B cell (primary cell): ENCODE results near the gene REEP6. TPM values are rescaled to one million over a fixed set of nuclear protein-coding genes. Genes with fewer than 3 reads are reported as not detected.

Experiments used
- ATAC-seq: fragments of 200-7000 bp; cut with Tn5 transposase; one replicate; pipeline ENCODE4 v1.10.0; 2021; ENCODE audit warnings: low read depth, mild to moderate bottlenecking, moderate number of reproducible peaks, moderate library complexity
- CTCF ChIA-PET: fragments of 350-600 bp; sonication (Branson Sonifier 250); formaldehyde crosslinking; loops from one replicate; lab custom pipeline; 2021; ENCODE audit warnings: antibody characterized with exemption, inconsistent platforms; lab: Charles Lee
- POLR2A ChIA-PET: fragments of 350-600 bp; sonication (Branson Sonifier 250); formaldehyde crosslinking; loops from one replicate; lab custom pipeline; 2021; ENCODE audit warnings: antibody characterized with exemption; lab: Charles Lee
- DNase-seq: peaks from one replicate; pipeline ENCODE4 v3.0.0; 2013
- H2AFZ ChIP-seq: 2 replicates; pipeline ENCODE4 v1.6.1; 2012; ENCODE audit warnings: mild to moderate bottlenecking, low read depth, low read length; ENCODE audit not compliant: insufficient read depth, poor library complexity, severe bottlenecking
- H3K27ac ChIP-seq, 2 donors: 1 replicate in 1 of 2; 2 replicates in 1 of 2; pipeline ENCODE4 v1.5.1; 2012 to 2013; ENCODE audit warnings: low read length in 2 of 2, mild to moderate bottlenecking in 2 of 2, moderate library complexity in 1 of 2
- H3K27me3 ChIP-seq, 4 experiments: fragments of 200-600 bp in 1 of 4; sonication (generic) in 1 of 4; replicated peaks in 1 of 4; 1 replicate in 2 of 4; 2 replicates in 2 of 4; pipeline versions ENCODE4 v1.6.1 to v1.7.0; 2013 to 2016; ENCODE audit warnings: low read length in 3 of 4, mild to moderate bottlenecking in 2 of 4, mixed read lengths in 1 of 4, moderate library complexity in 1 of 4; ENCODE audit not compliant: insufficient read depth in 4 of 4, control insufficient read depth in 3 of 4; ENCODE audit errors: control extremely low read depth in 1 of 4
- H3K36me3 ChIP-seq, 2 experiments: replicated peaks in 1 of 2; 1 replicate in 1 of 2; 2 replicates in 1 of 2; pipeline versions ENCODE4 v1.6.1 to v1.7.1; 2013; ENCODE audit warnings: low read length in 1 of 2; ENCODE audit not compliant: insufficient read depth in 2 of 2, control insufficient read depth in 1 of 2; ENCODE audit errors: control extremely low read depth in 1 of 2, extremely low read depth in 1 of 2
- H3K4me1 ChIP-seq, 2 donors: fragments of 200-600 bp in 1 of 2; sonication (generic) in 1 of 2; 1 replicate in 1 of 2; 2 replicates in 1 of 2; pipeline versions ENCODE4 v1.5.1 to v1.6.1; 2013 to 2017; ENCODE audit warnings: low read length in 2 of 2; ENCODE audit not compliant: control insufficient read depth in 2 of 2, insufficient read depth in 2 of 2
- H3K4me2 ChIP-seq: replicated peaks from 2 replicates; pipeline ENCODE3; 2012; ENCODE audit warnings: mild to moderate bottlenecking, low read depth, low read length; ENCODE audit not compliant: poor library complexity, severe bottlenecking
- H3K4me3 ChIP-seq, 5 experiments: fragments of 200-600 bp in 1 of 5; sonication (generic) in 1 of 5; 1 replicate in 3 of 5; 2 replicates in 2 of 5; pipeline versions ENCODE4 v1.5.1 to v1.7.0; 2011 to 2016; ENCODE audit warnings: low read length in 4 of 5, mild to moderate bottlenecking in 4 of 5, low read depth in 2 of 5, control low read depth in 1 of 5, moderate library complexity in 1 of 5; ENCODE audit not compliant: insufficient read depth in 1 of 5; ENCODE audit errors: control extremely low read depth in 1 of 5, extremely low read depth in 1 of 5
- H3K79me2 ChIP-seq: fragments of 200-600 bp; sonication (generic); one replicate; pipeline ENCODE4 v1.6.0; 2016; ENCODE audit warnings: low read length; ENCODE audit not compliant: control insufficient read depth, insufficient read depth
- H3K9ac ChIP-seq: fragments of 200-600 bp; sonication (generic); 2 replicates; pipeline ENCODE4 v1.6.1; 2017; ENCODE audit warnings: mild to moderate bottlenecking, low read length, moderate library complexity
- H3K9me3 ChIP-seq, 3 donors: one replicate each; pipeline versions ENCODE4 v1.6.1 to v1.7.1; 2013; ENCODE audit warnings: low read length in 2 of 3; ENCODE audit not compliant: control insufficient read depth in 2 of 3, insufficient read depth in 1 of 3; ENCODE audit errors: control extremely low read depth in 1 of 3
- H4K20me1 ChIP-seq: 2 replicates; pipeline ENCODE4 v1.6.0; 2012; ENCODE audit warnings: mild to moderate bottlenecking, low read length; ENCODE audit not compliant: insufficient read depth, control insufficient read depth, poor library complexity, severe bottlenecking
- H3K27ac Mint-ChIP-seq: one replicate; pipeline ENCODE4 v1.8.0; 2021; ENCODE audit warnings: mixed read lengths
- H3K27me3 Mint-ChIP-seq: one replicate; pipeline ENCODE4 v1.8.0; 2021; ENCODE audit warnings: mixed read lengths
- H3K4me1 Mint-ChIP-seq: one replicate; pipeline ENCODE4 v1.8.0; 2021; ENCODE audit warnings: mixed read lengths
- H3K4me3 Mint-ChIP-seq: one replicate; pipeline ENCODE4 v1.8.0; 2021; ENCODE audit warnings: mixed read lengths
- H3K9me3 Mint-ChIP-seq: one replicate; pipeline ENCODE4 v1.8.0; 2022; ENCODE audit warnings: mixed read lengths; ENCODE audit not compliant: insufficient read depth
- CTCF ChIP-seq: fragments of 200-600 bp; IDR thresholded peaks from one replicate; pipeline ENCODE4 v1.8.0; 2022; ENCODE audit warnings: antibody characterized with exemption, mild to moderate bottlenecking
- EZH2 ChIP-seq: IDR thresholded peaks from 2 replicates; pipeline ENCODE4 v1.6.1; 2012; ENCODE audit warnings: borderline replicate concordance, low read depth, mild to moderate bottlenecking, moderate library complexity, low read length; ENCODE audit not compliant: insufficient read depth, poor library complexity, severe bottlenecking
- WGBS: methylation state at CpG from one replicate; pipeline ENCODE4 v1.1.5; 2013; ENCODE audit warnings: missing lambda C conversion rate; ENCODE audit not compliant: insufficient coverage; 5-methylcytosine and 5-hydroxymethylcytosine counted together
- intact Hi-C: fragments of 100-400 bp; cut with micrococcal nuclease; formaldehyde crosslinking; loops from one replicate; pipeline ENCODE4 v1.10.0; 2022
- polyA plus RNA-seq: library from polyadenylated mRNA; depleted of rRNA; stranded (reverse); fragments of >200 nt; gene quantifications from 2 replicates; pipeline ENCODE4 v1.2.3, GENCODE V29; 2012
- total RNA-seq, 2 donors: library from RNA; stranded (reverse); fragments of 120-200 nt in 1 of 2; gene quantifications; 1 replicate in 1 of 2; 2 replicates in 1 of 2; pipeline versions ENCODE4 v1.2.3 to v1.2.4, GENCODE V29; 2013 to 2022

The REEP6 gene
- total and polyA plus RNA-seq, 2 donors (not counting 1 experiment from before 2014, with no cell fraction given) = 0.64 to 1.1 TPM

DNA sequence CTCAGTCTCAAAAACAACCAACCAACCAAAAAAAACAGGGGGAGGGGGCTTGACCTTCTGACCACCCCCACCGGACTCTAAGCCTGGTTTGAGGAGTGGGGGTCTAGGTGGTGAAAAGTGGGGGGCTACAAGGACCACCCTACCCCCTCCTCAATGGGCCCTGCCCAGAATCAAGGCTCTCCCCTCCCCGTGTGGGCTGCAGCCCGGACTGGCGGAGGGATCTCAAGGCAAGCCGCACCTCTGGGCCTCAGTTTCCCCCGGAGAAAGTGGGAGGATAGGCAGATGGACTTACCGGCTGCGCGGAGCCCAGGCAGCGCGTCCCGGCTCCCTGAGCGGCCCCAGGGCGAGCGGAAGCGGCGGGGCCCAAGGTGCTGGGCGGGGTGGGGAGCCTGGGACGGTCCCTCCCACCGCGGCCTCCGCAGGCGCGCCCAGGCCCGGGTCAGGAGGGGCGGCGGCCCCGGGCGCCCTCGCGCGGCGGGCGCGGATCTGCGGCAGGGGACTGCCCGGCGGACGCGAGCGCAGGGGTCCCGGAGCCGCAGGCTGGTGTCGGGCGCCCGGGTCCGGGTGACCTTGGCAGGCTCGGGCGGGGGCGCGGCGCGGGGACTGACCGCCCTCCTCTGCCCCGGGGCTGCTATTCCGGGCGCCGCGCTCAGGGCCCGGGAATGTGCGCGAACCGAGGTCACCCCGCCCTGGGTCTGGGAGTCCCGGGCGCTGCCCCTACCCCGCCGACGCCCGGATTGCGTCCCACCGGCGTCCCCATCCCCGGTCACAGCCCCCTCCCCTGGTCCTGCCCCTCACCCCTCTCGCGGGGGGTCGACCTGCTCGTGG is 21.9 kb downstream of the REEP6 start, which contains the start of gene ADAMTSL5:
Gene ADAMTSL5, minus strand, starts transcription at position 349 of the 828 bp plus-strand sequence. CDS start 2,076 bp downstream, outside the sequence.
- peaks cover 41% of the 10 kb centered on the region for H3K27me3 Mint-ChIP-seq
- TF ChIP-seq EZH2 = no peak
- TF ChIP-seq CTCF = no peak
- intact Hi-C loops = no loop called here
- 3% methylated on average over 75 of the region's 78 CpGs for WGBS
- Histone ChIP-seq H3K27me3 (peaks cover 0 to 62% (median 14%) of the 10 kb centered on the region in 4 experiments), H2AFZ (no peak within 1 kb of the TSS), H3K36me3 (no peaks in the 10 kb centered on the region), H3K4me2 (peak within 1 kb of the TSS; percentile 74), H3K9ac (no peak within 1 kb of the TSS), H3K4me3 (peak within 1 kb of the TSS in 3 of 5 experiments; percentile 8 to 25 (median 17)), H4K20me1 (no peaks in the 10 kb centered on the region), H3K4me1 (peaks cover 11 to 15% of the 10 kb centered on the region in 2 donors), H3K9me3 (peaks cover 0 to 39% (median 0%) of the 10 kb centered on the region in 3 donors), H3K27ac (no peak within 1 kb of the TSS), H3K79me2 (no peaks in the 10 kb centered on the region)
- DNase-seq = peak; percentile 53
- no peaks in the 10 kb centered on the region for H3K9me3 Mint-ChIP-seq
- peaks cover 6% of the 10 kb centered on the region for H3K4me1 Mint-ChIP-seq
- ChIA-PET POLR2A (no interaction called here), CTCF (no interaction called here)
- peak within 1 kb of the TSS; percentile 65 for H3K4me3 Mint-ChIP-seq
- ATAC-seq = peak; percentile 65
- H3K27ac Mint-ChIP-seq = no peak within 1 kb of the TSS
